Heart right ventricle (tissue), 16 donors: ENCODE data around the gene TNFAIP8. TPM values are rescaled to one million over a fixed set of nuclear protein-coding genes. Genes with fewer than 3 reads are reported as not detected.
A peak's percentile ranks its signal among the peaks of the same experiment; 100 is the strongest.

Experiments used
- ATAC-seq, 8 donors: fragments of 200-7000 bp; cut with Tn5 transposase; one replicate each; pipeline ENCODE4 v1.9.1; 2020; ENCODE audit warnings: mild to moderate bottlenecking in 8 of 8, moderate library complexity in 8 of 8, moderate number of reproducible peaks in 1 of 8
- DNase-seq, 2 donors: peaks; one replicate each; pipeline ENCODE4 v3.0.0-alpha.2; 2020
- H3K27ac ChIP-seq, 10 donors: fragments of 200-600 bp; sonication (generic) in 2 of 10; one replicate each; pipeline versions ENCODE4 v1.5.0 to v1.8.0; 2020 to 2022; ENCODE audit warnings: mild to moderate bottlenecking in 3 of 10
- H3K27me3 ChIP-seq, 7 donors: fragments of 200-600 bp; one replicate each; pipeline ENCODE4 v1.8.0; 2021 to 2022; ENCODE audit warnings: mild to moderate bottlenecking in 2 of 7
- H3K36me3 ChIP-seq, 9 donors: fragments of 200-600 bp; sonication (generic) in 1 of 9; one replicate each; pipeline versions ENCODE4 v1.5.0 to v1.8.0; 2020 to 2022; ENCODE audit warnings: mild to moderate bottlenecking in 2 of 9
- H3K4me1 ChIP-seq, 9 donors: fragments of 200-600 bp; sonication (generic) in 1 of 9; one replicate each; pipeline versions ENCODE4 v1.5.0 to v1.8.0; 2020 to 2022; ENCODE audit warnings: mild to moderate bottlenecking in 4 of 9
- H3K4me3 ChIP-seq, 10 donors: fragments of 200-600 bp; sonication (generic) in 2 of 10; one replicate each; pipeline versions ENCODE4 v1.5.0 to v1.8.0; 2020 to 2022; ENCODE audit warnings: mild to moderate bottlenecking in 7 of 10, moderate library complexity in 2 of 10
- H3K9me3 ChIP-seq, 11 donors: fragments of 200-600 bp in 10 of 11; sonication (generic) in 2 of 11; one replicate each; pipeline versions ENCODE4 v1.5.0 to v1.8.0; 2013 to 2022; ENCODE audit warnings: mild to moderate bottlenecking in 2 of 11, control low read depth in 1 of 11, moderate library complexity in 1 of 11
- CTCF ChIP-seq, 9 donors: fragments of 200-600 bp; sonication (generic) in 2 of 9; IDR thresholded peaks; one replicate each; pipeline versions ENCODE4 v1.5.0 to v1.8.0; 2021 to 2022; ENCODE audit warnings: antibody characterized with exemption in 9 of 9, mild to moderate bottlenecking in 5 of 9, moderate library complexity in 1 of 9
- WGBS, 2 donors: extraction: QIAGEN DNeasy Blood & Tissue Kit; methylation state at CpG; one replicate each; pipeline ENCODE4 v1.1.7; 2013; ENCODE audit warnings: inconsistent platforms in 1 of 2; 5-methylcytosine and 5-hydroxymethylcytosine counted together
- intact Hi-C, 10 donors: fragments of 100-400 bp; cut with DNase I; formaldehyde crosslinking; loops; one replicate each; pipeline versions ENCODE4 v1.11.1 to v1.14.2; 2022
- polyA plus RNA-seq, 2 donors: library from polyadenylated mRNA; stranded (reverse); fragments of 200-250 nt; gene quantifications; one replicate each; pipeline ENCODE4 v1.2.3, GENCODE V29; 2013
- total RNA-seq, 10 donors: library from RNA; stranded (reverse); fragmentation: NEBNext Ultra II Directional in 3 of 10; extraction: Animal tissue kit (Norgen Biotek cat#: 25700) in 3 of 10; gene quantifications; one replicate each; pipeline versions ENCODE4 v1.2.1 to v1.2.4, GENCODE V29; 2021 to 2023
- donor health status: Arrhythmogenic right ventricular cardiomyopathy.
- donor health status: ischemic (EF 13 %, LVEDD 7.1; RV severe dilation, severe dysfunction).
- donor health status: healthy with polysubstance abuse.
- donor health status: DM: no; HTN: yes; CAD: no.
- donor health status: DM: no; HTN: no; CAD: no.
- donor health status: ischemic (EF 25% LVEDD 6.9; RV normal size, moderate dysfunction).
- donor health status: ischemic (EF 25% LVEDD 5.7; RV mildly dilated, moderate dysfunction).
- donor health status: healthy.
- donor health status: DM: yes; HTN: yes; CAD: no.
- donor health status: Ischemic cardiomyopathy.
- donor health status: ischemic (EF 35%, LVEDD 5.7; RV mildly dilated, moderate dysfunction).
- donor health status: nonischemic (EF 11% LVEDD 7.7; RV severe dilation, severe dysfunction).
- donor health status: DM: yes; HTN: yes; CAD: no.
- donor health status: PGD.
- donor health status: ischemic (EF 29% LVEDD 5.4; RV normal size, mild dysfunction).
- donor health status: nonischemic (EF 23%, LVEDD 6.1; RV moderate dilation, normal function).

Gene TNFAIP8
- total and polyA plus RNA-seq, 12 donors = 3.3 to 30.8 (median 8.7) TPM

- H3K27me3 ChIP-seq = peaks cover 0 to 29% (median 0%) of the 10 kb centered on the region in 7 donors
- ATAC-seq = no peak
Observed at GRCh38 chr5:119404033-119404432, 48.2 kb downstream of the TNFAIP8 start.

GRCh38 chr5:119405419-119405818 lies 49.6 kb downstream of the TNFAIP8 start:
- H3K36me3 ChIP-seq = no peaks in the 10 kb centered on the region
- no peaks in the 10 kb centered on the region for H3K9me3 ChIP-seq
- peaks cover 0 to 29% (median 0%) of the 10 kb centered on the region in 7 donors for H3K27me3 ChIP-seq
- no peak for TF ChIP-seq CTCF (IDR thresholded peaks at IDR 0.05)
- ATAC-seq (no peak), DNase-seq (no peak)
- H3K27ac ChIP-seq = no peak overlapping the region
- intact Hi-C loops = loop anchor here in 1 of 10 donors (10.0 kb wide), 1 partner anchor 61 kb away; no protein-coding TSS in a partner anchor
- 35 to 43% methylated on average over 4 of the region's 4 CpGs for WGBS, 2 donors
- peaks cover 0 to 20% (median 0%) of the 10 kb centered on the region in 9 donors for H3K4me1 ChIP-seq
- H3K4me3 ChIP-seq = no peak overlapping the region

More at GRCh38 chr5:119404033-119404432, 48.2 kb downstream of the TNFAIP8 start:
- H3K9me3 ChIP-seq = no peaks in the 10 kb centered on the region
- no peak for TF ChIP-seq CTCF (IDR thresholded peaks at IDR 0.05)
- H3K4me1 ChIP-seq = peaks cover 0 to 28% (median under 1%) of the 10 kb centered on the region in 9 donors
- H3K27ac ChIP-seq = no peak overlapping the region
- intact Hi-C loops = loop anchor here in 1 of 10 donors (10.0 kb wide), 1 partner anchor 59 kb away; no protein-coding TSS in a partner anchor
- WGBS, 2 donors = 89 to 94% methylated on average over 2 of the region's 2 CpGs
- H3K4me3 ChIP-seq = no peak overlapping the region
- no peak for DNase-seq
- no peaks in the 10 kb centered on the region for H3K36me3 ChIP-seq

GRCh38 chr5:119406551-119407110 lies 50.8 kb downstream of the TNFAIP8 start:
- H3K9me3 ChIP-seq = no peaks in the 10 kb centered on the region
- intact Hi-C loops = loop anchor here in 1 of 10 donors (10.0 kb wide), 1 partner anchor 62 kb away; no protein-coding TSS in a partner anchor
- peaks cover 0 to 32% (median 0%) of the 10 kb centered on the region in 9 donors for H3K4me1 ChIP-seq
- TF ChIP-seq CTCF (IDR thresholded peaks at IDR 0.05) = no peak
- H3K27me3 ChIP-seq = peaks cover 0 to 29% (median 0%) of the 10 kb centered on the region in 7 donors
- 85 to 87% methylated on average over 5 of the region's 5 CpGs for WGBS, 2 donors
- no peak overlapping the region for H3K4me3 ChIP-seq
- no peak overlapping the region for H3K27ac ChIP-seq
- no peaks in the 10 kb centered on the region for H3K36me3 ChIP-seq
- DNase-seq = no peak
- ATAC-seq = no peak

GRCh38 chr5:119409235-119409815 lies 53.5 kb downstream of the TNFAIP8 start:
- Histone ChIP-seq H3K36me3 (no peaks in the 10 kb centered on the region), H3K4me3 (no peak overlapping the region), H3K27me3 (peaks cover 0 to 29% (median 0%) of the 10 kb centered on the region in 7 donors), H3K9me3 (no peaks in the 10 kb centered on the region), H3K27ac (no peak overlapping the region), H3K4me1 (peaks cover 0 to 45% (median 0%) of the 10 kb centered on the region in 9 donors)
- intact Hi-C loops = loop anchor here in 1 of 10 donors (10.0 kb wide), 1 partner anchor 65 kb away; no protein-coding TSS in a partner anchor
- ATAC-seq (no peak), DNase-seq (no peak)
- peak in 1 of 9 donors; percentile 7 for TF ChIP-seq CTCF (IDR thresholded peaks at IDR 0.05)
- WGBS, 2 donors = 68 to 76% methylated on average over 3 of the region's 3 CpGs
